MM.1S (cell line): Measurements from ENCODE around the gene KCNQ1.

Experiments
- DNase-seq: peaks from one replicate; pipeline ENCODE4 v3.0.0-alpha.2; 2015
- H2AFZ ChIP-seq: fragments of 300-600 bp; sonication (generic); 2 replicates; pipeline ENCODE4 v1.6.0; 2016; ENCODE audit warnings: antibody characterized with exemption, low read length
- H3F3A ChIP-seq: fragments of 300-600 bp; sonication (generic); 2 replicates; pipeline ENCODE4 v1.6.1; 2016; ENCODE audit warnings: mild to moderate bottlenecking, antibody characterized with exemption, low read length, moderate library complexity, mixed read lengths; ENCODE audit not compliant: insufficient read depth
- H3K27ac ChIP-seq: fragments of 300-600 bp; sonication (generic); 2 replicates; pipeline ENCODE4 v1.5.1; 2016; ENCODE audit warnings: mild to moderate bottlenecking, low read length
- H3K27me3 ChIP-seq: fragments of 300-600 bp; sonication (generic); replicated peaks from 2 replicates; pipeline ENCODE4 v1.6.0; 2016; ENCODE audit warnings: low read length; ENCODE audit not compliant: insufficient read depth
- H3K36me3 ChIP-seq: fragments of 300-600 bp; sonication (generic); replicated peaks from 2 replicates; pipeline ENCODE4 v1.6.1; 2016; ENCODE audit warnings: mild to moderate bottlenecking, low read length, mixed read lengths; ENCODE audit not compliant: insufficient read depth
- H3K4me1 ChIP-seq: fragments of 300-600 bp; sonication (generic); 2 replicates; pipeline ENCODE4 v1.6.1; 2016; ENCODE audit warnings: low read length, mixed read lengths
- H3K4me2 ChIP-seq: fragments of 300-600 bp; sonication (generic); 2 replicates; pipeline ENCODE4 v1.6.0; 2016; ENCODE audit warnings: low read depth, low read length
- H3K4me3 ChIP-seq: fragments of 300-600 bp; sonication (generic); 2 replicates; pipeline ENCODE4 v1.5.1; 2016; ENCODE audit warnings: low read length, mixed read lengths
- H3K79me2 ChIP-seq: fragments of 300-600 bp; sonication (generic); 2 replicates; pipeline ENCODE4 v1.6.1; 2016; ENCODE audit warnings: mixed run types, low read length, mixed read lengths
- H3K9ac ChIP-seq: fragments of 300-600 bp; sonication (generic); 2 replicates; pipeline ENCODE4 v1.6.1; 2016; ENCODE audit warnings: low read length, mixed read lengths
- H3K9me2 ChIP-seq: fragments of 300-600 bp; sonication (generic); replicated peaks from 2 replicates; pipeline ENCODE4 v1.6.1; 2016; ENCODE audit warnings: mild to moderate bottlenecking, low read length, mixed read lengths; ENCODE audit not compliant: insufficient read depth
- H3K9me3 ChIP-seq: fragments of 300-600 bp; sonication (generic); replicated peaks from 2 replicates; pipeline ENCODE4 v1.6.1; 2016; ENCODE audit warnings: mild to moderate bottlenecking, low read length, mixed read lengths; ENCODE audit not compliant: insufficient read depth
- H4K20me1 ChIP-seq: fragments of 300-600 bp; sonication (generic); 2 replicates; pipeline ENCODE4 v1.6.1; 2016; ENCODE audit warnings: mild to moderate bottlenecking, low read length, moderate library complexity, mixed read lengths; ENCODE audit not compliant: insufficient read depth
- EZH2 ChIP-seq: fragments of 300-600 bp; sonication (generic); optimal IDR thresholded peaks from 2 replicates; pipeline ENCODE3; 2017; ENCODE audit warnings: low read depth, mild to moderate bottlenecking, antibody characterized with exemption, low read length, mixed read lengths
- EZH2phosphoT487 ChIP-seq: fragments of 300-600 bp; sonication (generic); IDR thresholded peaks from 2 replicates; pipeline ENCODE4 v1.6.1; 2018; ENCODE audit warnings: antibody characterized with exemption, low read length
- TF ChIP-seq, protein P1 (sequence below): fragments of 300-600 bp; sonication (generic); IDR thresholded peaks from 2 replicates; pipeline ENCODE4 v1.5.1; 2016; ENCODE audit warnings: antibody characterized with exemption, low read length, mixed read lengths

The KCNQ1 gene

GRCh38 chr11:2889362-2890273 is 444.8 kb downstream of the KCNQ1 start:
- Histone ChIP-seq H4K20me1 (no peaks in the 10 kb centered on the region), H3K4me1 (0 out of 2 replicates have a peak, but pooled peaks cover 3% of the 10 kb centered on the region), H3K79me2 (no peaks in the 10 kb centered on the region), H3K27me3 (peaks cover 13% of the 10 kb centered on the region; the same call in 1 of the 2 replicates), H3K36me3 (no peaks in the 10 kb centered on the region), H3K27ac (no peak overlapping the region), H3K4me3 (no peak overlapping the region), H3F3A (no peaks in the 10 kb centered on the region), H3K9me2 (no peaks in the 10 kb centered on the region), H3K9ac (no peak overlapping the region), H3K4me2 (no peak overlapping the region), H3K9me3 (no peaks in the 10 kb centered on the region), H2AFZ (no peak overlapping the region)
- TF ChIP-seq, protein P1, sequence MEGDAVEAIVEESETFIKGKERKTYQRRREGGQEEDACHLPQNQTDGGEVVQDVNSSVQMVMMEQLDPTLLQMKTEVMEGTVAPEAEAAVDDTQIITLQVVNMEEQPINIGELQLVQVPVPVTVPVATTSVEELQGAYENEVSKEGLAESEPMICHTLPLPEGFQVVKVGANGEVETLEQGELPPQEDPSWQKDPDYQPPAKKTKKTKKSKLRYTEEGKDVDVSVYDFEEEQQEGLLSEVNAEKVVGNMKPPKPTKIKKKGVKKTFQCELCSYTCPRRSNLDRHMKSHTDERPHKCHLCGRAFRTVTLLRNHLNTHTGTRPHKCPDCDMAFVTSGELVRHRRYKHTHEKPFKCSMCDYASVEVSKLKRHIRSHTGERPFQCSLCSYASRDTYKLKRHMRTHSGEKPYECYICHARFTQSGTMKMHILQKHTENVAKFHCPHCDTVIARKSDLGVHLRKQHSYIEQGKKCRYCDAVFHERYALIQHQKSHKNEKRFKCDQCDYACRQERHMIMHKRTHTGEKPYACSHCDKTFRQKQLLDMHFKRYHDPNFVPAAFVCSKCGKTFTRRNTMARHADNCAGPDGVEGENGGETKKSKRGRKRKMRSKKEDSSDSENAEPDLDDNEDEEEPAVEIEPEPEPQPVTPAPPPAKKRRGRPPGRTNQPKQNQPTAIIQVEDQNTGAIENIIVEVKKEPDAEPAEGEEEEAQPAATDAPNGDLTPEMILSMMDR: no peak
- no peak for DNase-seq

- Histone ChIP-seq H3K27ac (no peak overlapping the region), H3K4me2 (no peak overlapping the region), H3K9me3 (no peaks in the 10 kb centered on the region), H3K9ac (no peak overlapping the region), H3K9me2 (no peaks in the 10 kb centered on the region), H3K4me1 (0 out of 2 replicates have a peak, but pooled peaks cover 3% of the 10 kb centered on the region), H3F3A (no peaks in the 10 kb centered on the region), H3K4me3 (no peak overlapping the region), H3K27me3 (peaks cover 13% of the 10 kb centered on the region; the same call in 1 of the 2 replicates), H3K79me2 (no peaks in the 10 kb centered on the region), H3K36me3 (no peaks in the 10 kb centered on the region), H4K20me1 (no peaks in the 10 kb centered on the region), H2AFZ (no peak overlapping the region)
- no peak for DNase-seq
- TF ChIP-seq EZH2phosphoT487 (no peak), EZH2 (no peak)
- TF ChIP-seq, protein P1: no peak
Measured at GRCh38 chr11:2890466-2891294, 445.9 kb downstream of the KCNQ1 start.

DNA sequence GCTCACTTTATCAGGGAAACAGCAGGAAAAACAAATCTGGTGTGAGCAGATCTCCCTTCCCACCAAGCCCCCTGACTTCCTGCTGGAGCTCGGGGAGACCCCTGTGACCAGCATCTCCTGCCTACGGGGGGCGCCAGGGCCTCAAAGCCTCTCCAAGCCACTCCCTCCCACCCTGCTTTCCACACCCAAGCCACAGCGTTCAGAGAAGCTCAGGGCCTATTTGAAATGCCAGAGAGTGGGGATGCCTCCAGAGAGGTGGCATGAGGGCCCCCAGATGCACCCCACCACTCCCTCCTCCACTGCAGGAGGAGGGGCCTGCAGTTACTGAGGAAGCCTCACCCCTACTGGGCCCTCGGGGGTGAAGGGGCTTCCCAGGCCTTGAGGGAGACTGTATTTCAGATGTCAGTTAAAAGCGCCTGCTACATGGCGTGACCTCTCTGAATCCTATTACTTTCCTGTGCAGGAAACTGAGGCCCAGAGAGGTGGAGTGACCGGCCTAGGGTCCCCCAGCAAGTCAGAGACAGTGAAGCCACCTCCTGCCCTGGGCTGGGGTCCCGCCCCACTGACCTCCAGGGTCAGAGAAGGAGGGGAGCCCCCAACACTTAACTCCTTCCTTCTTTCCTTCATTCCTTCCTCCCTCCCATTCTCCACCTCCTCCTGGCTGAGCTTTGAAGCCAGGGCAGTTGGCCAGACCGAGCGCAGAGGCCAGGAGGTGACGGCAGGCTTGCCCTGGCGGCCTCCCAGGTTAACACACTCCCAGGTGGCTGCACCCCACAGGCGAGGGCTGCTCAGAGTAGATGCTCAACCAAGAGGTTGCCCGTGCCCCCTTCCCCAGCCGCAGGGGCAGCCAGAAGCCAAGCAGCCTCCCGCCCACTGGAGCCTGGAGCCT is 446.8 kb downstream of the KCNQ1 start:
- peak overlapping the region; percentile 49 for H3K4me3 ChIP-seq
- H4K20me1 ChIP-seq: no peaks in the 10 kb centered on the region
- H3K9me2 ChIP-seq: no peaks in the 10 kb centered on the region
- H3K4me1 ChIP-seq: 0 out of 2 replicates have a peak, but pooled peaks cover 3% of the 10 kb centered on the region
- TF ChIP-seq EZH2phosphoT487: no peak
- TF ChIP-seq, protein P1: no peak
- TF ChIP-seq EZH2: no peak
- H3K36me3 ChIP-seq: no peaks in the 10 kb centered on the region
- H3K9ac ChIP-seq: peak overlapping the region; percentile 34
- H3K27ac ChIP-seq: no peak overlapping the region
- H3K4me2 ChIP-seq: peak overlapping the region; percentile 94
- no peaks in the 10 kb centered on the region for H3K9me3 ChIP-seq
- peaks cover 12% of the 10 kb centered on the region; the same call in 1 of the 2 replicates for H3K27me3 ChIP-seq
- DNase-seq: no peak
- H3F3A ChIP-seq: no peaks in the 10 kb centered on the region
- H3K79me2 ChIP-seq: no peaks in the 10 kb centered on the region
- peak overlapping the region; percentile 77 for H2AFZ ChIP-seq
